ENCODE data around the gene KCNAB2.

GRCh38 chr1:5999711-6000443, 45.8 kb upstream of the KCNAB2 start:
- no peak for TF ChIP-seq CTCF (IDR thresholded peaks at IDR 0.05)
- TF ChIP-seq POLR2A (IDR thresholded peaks at IDR 0.05): no peak

Measured in right lobe of liver (tissue), 4 donors.